BLaER1 (cell line): ENCODE data around the gene SINHCAF.

Source experiments
- H3K27ac ChIP-seq: shearing (Covaris generic); formaldehyde crosslinking; 2 replicates; pipeline ENCODE4 v1.8.1; 2022
- H3K27me3 ChIP-seq: shearing (Covaris generic); formaldehyde crosslinking; 2 replicates; pipeline ENCODE4 v1.8.1; 2022
- H3K36me3 ChIP-seq: shearing (Covaris generic); formaldehyde crosslinking; 2 replicates; pipeline ENCODE4 v1.8.1; 2022
- H3K4me1 ChIP-seq: shearing (Covaris generic); formaldehyde crosslinking; 2 replicates; pipeline ENCODE4 v1.8.1; 2022
- H3K4me2 ChIP-seq: shearing (Covaris generic); formaldehyde crosslinking; 2 replicates; pipeline ENCODE4 v1.8.1; 2022
- H3K4me3 ChIP-seq: shearing (Covaris generic); formaldehyde crosslinking; 2 replicates; pipeline ENCODE4 v1.8.1; 2022
- H3K9ac ChIP-seq: shearing (Covaris generic); formaldehyde crosslinking; 2 replicates; pipeline ENCODE4 v1.8.1; 2022
- H3K9me3 ChIP-seq: shearing (Covaris generic); formaldehyde crosslinking; 2 replicates; pipeline ENCODE4 v1.8.1; 2022
- H4K20me1 ChIP-seq: shearing (Covaris generic); formaldehyde crosslinking; 2 replicates; pipeline ENCODE4 v1.8.1; 2022
- Cebpa-rat ChIP-seq: shearing (Covaris generic); IDR thresholded peaks from 2 replicates; pipeline ENCODE4 v1.8.1; 2022

Gene SINHCAF

DNA sequence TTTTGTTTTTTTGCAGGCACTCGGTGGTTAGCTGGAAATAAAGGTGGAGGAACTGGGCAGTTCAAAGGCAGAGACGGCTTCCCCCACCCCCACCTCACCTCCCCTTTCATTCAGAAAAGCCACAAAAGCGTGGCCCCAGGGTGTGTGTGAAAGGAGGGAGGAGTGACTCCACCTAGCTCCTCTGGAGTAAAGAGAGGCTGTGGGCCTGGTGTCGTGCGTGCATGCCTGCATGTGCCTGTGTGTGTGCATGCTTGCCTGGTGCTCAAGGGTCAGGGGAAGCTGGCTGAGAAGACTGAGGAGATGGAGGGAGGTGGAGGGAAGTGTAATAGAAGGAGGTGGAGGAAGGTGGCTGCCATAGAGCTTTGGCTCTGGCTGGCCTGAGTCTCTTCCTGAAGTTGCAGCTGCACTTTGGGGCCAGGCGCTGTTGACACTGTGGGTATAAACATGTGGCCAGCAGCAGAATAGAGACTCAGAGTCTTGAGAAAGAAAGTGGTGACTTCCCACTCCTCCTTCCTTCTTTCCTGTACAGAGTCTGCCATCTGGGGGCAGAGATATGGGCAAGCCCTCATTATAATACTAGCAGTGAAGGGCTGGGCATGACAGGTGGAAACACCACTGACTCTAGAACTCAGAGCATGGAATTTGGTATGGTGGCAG, 36.9 kb upstream of the SINHCAF start:
- peak overlapping the region; percentile 71 for H3K27ac ChIP-seq
- no peaks in the 10 kb centered on the region for H4K20me1 ChIP-seq
- H3K4me2 ChIP-seq = peak overlapping the region; percentile 72
- no peak overlapping the region for H3K4me3 ChIP-seq
- H3K4me1 ChIP-seq = peaks cover 21% of the 10 kb centered on the region
- H3K9me3 ChIP-seq = no peaks in the 10 kb centered on the region
- H3K27me3 ChIP-seq = no peaks in the 10 kb centered on the region
- H3K9ac ChIP-seq = peak overlapping the region; percentile 37
- H3K36me3 ChIP-seq = no peaks in the 10 kb centered on the region
- TF ChIP-seq Cebpa-rat = no peak

DNA sequence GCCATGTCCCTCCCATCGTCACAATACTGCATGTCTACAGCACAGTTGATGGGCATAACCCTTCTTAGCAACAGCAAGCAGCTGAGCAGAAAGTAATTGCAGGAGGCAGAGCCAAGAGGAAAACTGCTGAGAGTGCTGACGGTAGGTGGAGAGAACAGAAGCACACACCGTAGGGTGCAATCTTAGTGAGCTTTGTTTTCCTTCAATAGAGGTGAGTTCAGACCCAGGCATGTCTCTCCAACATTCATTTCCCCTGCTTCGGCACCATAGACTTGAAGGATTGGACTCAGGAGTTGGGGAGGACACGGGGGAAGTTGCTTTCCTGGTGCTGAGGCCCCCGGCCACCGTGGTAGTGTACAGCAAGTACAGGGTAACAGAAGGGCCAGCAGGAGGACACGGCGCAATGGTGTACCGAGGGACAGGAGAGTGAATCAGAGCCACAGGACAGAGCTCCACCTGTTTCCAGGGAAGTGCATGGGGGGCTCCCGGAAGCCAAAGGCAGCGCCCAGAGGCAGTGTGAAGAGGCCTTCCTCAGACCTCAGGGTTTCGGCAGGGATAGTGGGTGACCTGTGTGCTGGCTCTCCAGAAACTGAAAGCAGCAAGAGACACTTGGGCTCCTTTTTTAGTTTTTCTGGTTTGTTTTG, 36.3 kb upstream of the SINHCAF start:
- Histone ChIP-seq H3K9ac (peak overlapping the region; percentile 37), H3K27ac (peak overlapping the region; percentile 71), H3K27me3 (no peaks in the 10 kb centered on the region), H4K20me1 (no peaks in the 10 kb centered on the region), H3K4me1 (peaks cover 21% of the 10 kb centered on the region), H3K36me3 (no peaks in the 10 kb centered on the region), H3K4me2 (peak overlapping the region; percentile 72), H3K9me3 (no peaks in the 10 kb centered on the region), H3K4me3 (no peak overlapping the region)
- no peak for TF ChIP-seq Cebpa-rat

DNA sequence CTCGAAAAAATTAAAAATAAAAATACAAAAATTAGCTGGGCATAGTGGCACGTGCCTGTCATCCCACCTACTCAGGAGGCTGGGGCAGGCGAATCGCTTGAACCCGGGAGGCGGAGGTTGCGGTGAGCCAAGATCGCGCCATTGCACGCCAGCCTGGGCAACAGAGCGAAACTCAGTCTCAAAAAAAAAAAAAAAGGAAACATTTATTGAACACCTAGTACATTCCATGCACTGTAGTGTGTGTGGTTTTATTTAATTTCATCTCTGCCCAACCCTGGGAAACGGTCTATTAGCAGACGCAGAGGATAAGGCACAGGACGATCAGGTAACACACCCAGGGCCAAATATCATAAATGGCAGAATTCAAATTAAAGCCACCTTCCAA, 35.8 kb upstream of the SINHCAF start:
- no peak overlapping the region for H3K4me3 ChIP-seq
- H3K4me1 ChIP-seq = peaks cover 21% of the 10 kb centered on the region
- no peaks in the 10 kb centered on the region for H3K36me3 ChIP-seq
- H3K27me3 ChIP-seq = no peaks in the 10 kb centered on the region
- no peak overlapping the region for H3K27ac ChIP-seq
- no peaks in the 10 kb centered on the region for H4K20me1 ChIP-seq
- no peaks in the 10 kb centered on the region for H3K9me3 ChIP-seq
- H3K9ac ChIP-seq = no peak overlapping the region
- TF ChIP-seq Cebpa-rat = no peak
- no peak overlapping the region for H3K4me2 ChIP-seq

DNA sequence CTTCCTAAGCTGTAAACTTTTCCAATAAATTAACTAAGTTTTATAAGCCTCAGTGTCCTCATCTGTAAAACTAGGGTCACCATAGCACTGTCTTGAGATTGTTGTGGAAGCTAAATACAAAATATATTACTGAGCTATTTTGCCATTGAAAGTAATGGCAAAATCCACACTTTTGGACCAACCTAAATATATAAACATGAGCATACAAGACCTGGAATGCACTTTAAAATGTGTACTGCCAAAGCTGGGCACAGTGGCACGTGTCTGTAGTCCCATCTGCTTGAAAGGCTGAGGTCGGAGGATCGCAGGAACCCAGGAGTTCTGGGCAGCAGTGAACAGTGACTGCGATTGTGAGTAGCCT, 29.8 kb upstream of the SINHCAF start:
- no peak overlapping the region for H3K9ac ChIP-seq
- H3K4me1 ChIP-seq = no peaks in the 10 kb centered on the region
- H3K27ac ChIP-seq = no peak overlapping the region
- no peaks in the 10 kb centered on the region for H3K36me3 ChIP-seq
- H3K27me3 ChIP-seq = no peaks in the 10 kb centered on the region
- no peaks in the 10 kb centered on the region for H4K20me1 ChIP-seq
- H3K9me3 ChIP-seq = no peaks in the 10 kb centered on the region
- TF ChIP-seq Cebpa-rat = no peak
- H3K4me2 ChIP-seq = no peak overlapping the region
- no peak overlapping the region for H3K4me3 ChIP-seq

DNA sequence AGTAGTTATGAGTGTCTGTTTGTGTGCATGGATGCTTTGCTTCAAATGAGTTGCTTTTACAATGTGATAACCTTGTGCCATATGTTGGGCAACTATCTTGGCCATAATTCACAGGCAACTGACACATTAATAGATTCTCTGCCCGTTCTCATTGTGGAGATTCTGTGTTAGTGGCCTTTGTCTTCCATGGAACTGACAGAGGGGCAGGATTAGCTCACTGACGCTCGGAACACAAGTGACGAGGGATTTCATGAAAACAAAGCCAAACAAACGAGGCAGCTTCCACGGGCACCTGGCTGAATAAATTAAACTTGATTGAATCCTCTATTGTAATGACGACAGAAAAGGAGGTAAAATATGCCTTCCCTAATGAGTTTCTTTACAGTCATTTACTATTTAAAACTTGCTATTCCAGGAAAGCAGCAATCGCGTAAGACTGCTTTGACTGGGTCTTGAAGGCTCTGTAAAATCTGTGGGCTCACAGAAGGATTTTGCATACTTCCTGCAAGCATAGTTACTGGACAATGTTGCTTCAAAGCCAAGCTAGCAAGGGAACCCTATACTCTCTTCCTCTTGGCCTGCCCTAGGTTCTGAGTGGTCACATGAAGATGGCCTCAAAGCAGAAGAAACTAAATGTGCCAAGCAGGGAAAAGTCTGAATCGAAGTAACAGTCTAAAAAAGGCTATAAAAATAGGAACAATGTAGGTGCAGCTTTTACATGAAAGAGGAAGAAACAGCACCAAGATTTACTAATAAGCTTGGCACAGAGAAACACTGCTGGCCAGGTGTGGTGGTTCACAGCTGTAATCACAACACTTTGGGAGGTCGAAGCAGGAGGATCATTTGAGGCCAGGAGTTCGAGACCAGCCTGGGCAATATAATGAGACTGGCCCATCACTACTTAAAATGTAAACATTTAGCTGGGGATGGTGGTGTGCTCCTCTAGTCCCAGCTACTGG, 28.1 kb upstream of the SINHCAF start:
- Histone ChIP-seq H3K27ac (no peak overlapping the region), H3K9me3 (no peaks in the 10 kb centered on the region), H3K4me2 (no peak overlapping the region), H3K27me3 (no peaks in the 10 kb centered on the region), H3K9ac (no peak overlapping the region), H3K4me1 (no peaks in the 10 kb centered on the region), H4K20me1 (no peaks in the 10 kb centered on the region), H3K4me3 (no peak overlapping the region), H3K36me3 (no peaks in the 10 kb centered on the region)
- no peak for TF ChIP-seq Cebpa-rat

DNA sequence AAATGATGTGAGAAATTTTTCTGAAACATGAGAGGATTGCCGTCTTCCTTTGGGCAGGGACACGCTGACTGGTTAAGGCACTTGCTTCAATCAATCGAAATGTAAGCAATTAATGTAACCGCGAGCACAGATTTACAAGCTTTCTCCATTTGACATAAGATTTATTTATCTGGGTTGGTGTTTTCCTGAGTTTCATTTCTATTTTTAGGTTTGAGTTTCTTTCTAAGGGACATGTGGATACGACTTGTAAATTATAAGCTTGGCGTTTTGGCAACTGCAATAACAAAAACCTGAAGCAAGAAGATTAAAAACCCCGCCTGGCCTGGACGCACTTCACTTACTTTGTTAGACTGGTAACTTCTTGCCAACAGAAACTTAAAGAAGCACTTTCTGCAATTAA, 20.3 kb upstream of the SINHCAF start:
- Histone ChIP-seq H3K4me1 (no peaks in the 10 kb centered on the region), H3K4me2 (no peak overlapping the region), H3K9me3 (no peaks in the 10 kb centered on the region), H3K4me3 (no peak overlapping the region), H3K27ac (no peak overlapping the region), H3K27me3 (no peaks in the 10 kb centered on the region), H3K36me3 (no peaks in the 10 kb centered on the region), H3K9ac (no peak overlapping the region), H4K20me1 (no peaks in the 10 kb centered on the region)
- TF ChIP-seq Cebpa-rat = no peak

DNA sequence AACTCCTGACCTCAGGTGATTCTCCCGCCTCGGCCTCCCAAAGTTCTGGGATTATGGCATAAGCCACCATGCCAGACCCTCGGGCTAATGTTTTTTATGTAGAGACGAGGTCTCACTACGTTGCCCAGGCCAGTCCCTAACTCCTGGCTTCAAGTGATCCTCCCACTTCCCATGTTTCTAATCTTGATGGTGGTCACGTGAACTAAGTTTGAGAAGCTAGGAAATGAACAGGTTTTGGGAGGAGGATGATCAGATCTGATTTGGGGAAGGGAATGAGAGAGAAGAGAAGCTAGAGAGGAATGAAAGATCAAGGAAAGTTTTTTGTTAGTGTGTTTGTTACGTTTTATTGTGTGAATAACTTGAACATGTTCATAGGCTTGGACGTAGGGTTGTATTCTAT, 17.2 kb upstream of the SINHCAF start:
- H3K9me3 ChIP-seq = no peaks in the 10 kb centered on the region
- H3K27ac ChIP-seq = no peak overlapping the region
- H3K4me2 ChIP-seq = no peak overlapping the region
- no peaks in the 10 kb centered on the region for H3K27me3 ChIP-seq
- no peaks in the 10 kb centered on the region for H3K36me3 ChIP-seq
- H3K4me1 ChIP-seq = no peaks in the 10 kb centered on the region
- H3K4me3 ChIP-seq = no peak overlapping the region
- no peak overlapping the region for H3K9ac ChIP-seq
- TF ChIP-seq Cebpa-rat = no peak
- no peaks in the 10 kb centered on the region for H4K20me1 ChIP-seq

DNA sequence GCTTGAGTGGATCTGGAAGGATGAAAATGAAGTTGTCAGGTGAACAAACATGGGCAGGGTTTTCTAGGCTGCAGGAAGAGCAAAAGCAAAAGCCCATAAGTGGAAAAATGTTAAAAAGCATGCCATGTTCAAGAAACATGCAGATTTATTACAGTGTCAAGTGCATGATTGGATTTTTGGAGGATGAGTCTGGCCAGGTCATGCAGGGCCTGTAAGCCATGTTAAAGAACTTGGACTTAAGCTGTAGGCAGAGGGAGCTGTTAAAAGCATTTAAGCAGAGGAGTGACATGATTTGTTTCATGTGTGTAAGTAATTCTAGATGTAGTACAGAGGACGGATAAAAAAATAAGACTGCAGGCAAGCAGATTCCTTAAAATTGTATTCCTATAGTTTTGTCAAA, 16.3 kb upstream of the SINHCAF start:
- TF ChIP-seq Cebpa-rat = no peak
- no peak overlapping the region for H3K27ac ChIP-seq
- H3K9ac ChIP-seq = no peak overlapping the region
- H3K4me3 ChIP-seq = no peak overlapping the region
- H3K36me3 ChIP-seq = no peaks in the 10 kb centered on the region
- H3K27me3 ChIP-seq = no peaks in the 10 kb centered on the region
- H3K4me1 ChIP-seq = no peaks in the 10 kb centered on the region
- H3K9me3 ChIP-seq = no peaks in the 10 kb centered on the region
- no peaks in the 10 kb centered on the region for H4K20me1 ChIP-seq
- no peak overlapping the region for H3K4me2 ChIP-seq

DNA sequence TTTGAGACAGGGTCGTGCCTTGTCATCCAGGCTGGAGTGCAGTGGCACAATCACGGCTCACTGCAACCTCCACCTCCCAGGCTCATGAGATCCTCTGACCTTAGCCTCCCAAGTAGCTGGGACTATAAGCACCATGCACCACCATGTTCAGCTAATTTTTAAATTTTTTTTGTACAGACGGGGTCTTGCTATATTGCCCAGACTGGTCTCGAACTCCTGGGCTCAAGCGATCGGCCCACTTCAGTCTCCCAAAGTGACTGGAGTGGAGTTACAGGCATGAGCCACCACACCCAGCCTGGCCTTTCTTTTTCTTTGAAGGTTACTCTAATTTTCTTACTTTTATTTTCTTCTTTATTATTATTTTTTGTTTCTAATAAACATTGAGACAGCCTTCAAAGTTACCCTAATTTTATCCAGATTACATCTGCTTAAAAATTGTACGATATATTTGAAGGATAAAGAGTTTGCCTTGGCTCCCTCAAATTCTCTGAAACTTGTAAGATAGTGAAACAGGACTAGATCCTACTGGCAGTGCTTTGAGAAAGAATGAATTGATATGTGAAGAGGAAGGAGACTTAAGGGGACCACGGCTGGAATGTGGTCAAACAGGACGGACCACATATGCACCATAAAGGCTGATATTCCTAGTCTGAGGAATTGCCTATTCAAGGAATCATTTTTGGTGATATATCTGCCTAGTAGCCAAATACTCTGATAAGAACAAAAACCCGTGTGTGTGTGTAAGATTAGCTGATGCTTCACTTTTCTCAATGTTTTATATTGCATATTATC, 14.1 kb upstream of the SINHCAF start:
- Histone ChIP-seq H3K4me1 (no peaks in the 10 kb centered on the region), H3K9me3 (no peaks in the 10 kb centered on the region), H3K36me3 (no peaks in the 10 kb centered on the region), H3K9ac (no peak overlapping the region), H3K4me2 (no peak overlapping the region), H4K20me1 (no peaks in the 10 kb centered on the region), H3K27me3 (no peaks in the 10 kb centered on the region), H3K4me3 (no peak overlapping the region), H3K27ac (no peak overlapping the region)
- TF ChIP-seq Cebpa-rat = no peak
